ENCODE data around the gene GRK7. TPM values are rescaled to one million over a fixed set of nuclear protein-coding genes. Genes with fewer than 3 reads are reported as not detected.
"Not testable (repeated sequence)": the region's sequence is repeated elsewhere in the genome, so short reads cannot be mapped to it uniquely, and the experiment has no call there.

The GRK7 gene
- total and polyA plus RNA-seq, 8 donors = 0.05 to 0.37 (median 0.29) TPM; not detected in 5

GRCh38 chr3:141802316-141803077 is 39.3 kb downstream of the GRK7 start:
- no peak for DNase-seq
- no peak overlapping the region for H3K4me3 ChIP-seq
- no peaks in the 10 kb centered on the region for H3K9me3 ChIP-seq
- no peaks in the 10 kb centered on the region for H3K36me3 ChIP-seq
- TF ChIP-seq POLR2AphosphoS5 (IDR thresholded peaks at IDR 0.05) (no peak), POLR2A (IDR thresholded peaks at IDR 0.05) (no peak), EP300 (IDR thresholded peaks at IDR 0.05) (no peak), CTCF (IDR thresholded peaks at IDR 0.05) (no peak)
- H3K4me1 ChIP-seq = peaks cover 7 to 16% (median 12%) of the 10 kb centered on the region in 4 donors
- H3K27ac ChIP-seq = no peak overlapping the region
- H3K27me3 ChIP-seq = no peaks in the 10 kb centered on the region
- intact Hi-C loops (cut with DNase I; ENCODE audit: low total_unique reads) = no loop called here
- WGBS, 5 donors = 72 to 92% (median 87%) methylated on average over 6 of the region's 6 CpGs

- H3K4me3 ChIP-seq; H3K4me1 ChIP-seq; H3K27me3 ChIP-seq; intact Hi-C loops (cut with DNase I; ENCODE audit: low total_unique reads); H3K27ac ChIP-seq; H3K9me3 ChIP-seq; DNase-seq; H3K36me3 ChIP-seq: not testable (repeated sequence)
- 80 to 86% (median 86%) methylated on average over 6 of the region's 6 CpGs for WGBS, 5 donors
Observed at GRCh38 chr3:141803538-141803937, 40.3 kb downstream of the GRK7 start.

- intact Hi-C loops (cut with DNase I; ENCODE audit: low total_unique reads) = no loop called here
- no peaks in the 10 kb centered on the region for H3K36me3 ChIP-seq
- H3K27ac ChIP-seq = no peak overlapping the region
- H3K9me3 ChIP-seq = no peaks in the 10 kb centered on the region
- 91 to 98% (median 96%) methylated on average over 2 of the region's 2 CpGs for WGBS, 5 donors
- TF ChIP-seq POLR2AphosphoS5 (IDR thresholded peaks at IDR 0.05) (no peak), EP300 (IDR thresholded peaks at IDR 0.05) (no peak)
- H3K27me3 ChIP-seq = no peaks in the 10 kb centered on the region
- no peak overlapping the region for H3K4me3 ChIP-seq
- no peak for DNase-seq
- H3K4me1 ChIP-seq = no peaks in the 10 kb centered on the region
Observed at GRCh38 chr3:141804447-141804777, 41.2 kb downstream of the GRK7 start.

GRCh38 chr3:141804778-141805639 is 41.8 kb downstream of the GRK7 start:
- Histone ChIP-seq H3K27ac (no peak overlapping the region), H3K4me3 (no peak overlapping the region), H3K9me3 (no peaks in the 10 kb centered on the region), H3K36me3 (no peaks in the 10 kb centered on the region), H3K4me1 (no peaks in the 10 kb centered on the region), H3K27me3 (no peaks in the 10 kb centered on the region)
- WGBS, 5 donors = 90 to 93% (median 91%) methylated on average over 18 of the region's 18 CpGs
- DNase-seq = no peak
- TF ChIP-seq CTCF (IDR thresholded peaks at IDR 0.05) (no peak), POLR2A (IDR thresholded peaks at IDR 0.05) (no peak), EP300 (IDR thresholded peaks at IDR 0.05) (no peak), POLR2AphosphoS5 (IDR thresholded peaks at IDR 0.05) (no peak)
- intact Hi-C loops (cut with DNase I; ENCODE audit: low total_unique reads) = no loop called here

GRCh38 chr3:141807277-141808033 is 44.2 kb downstream of the GRK7 start:
- H3K4me1 ChIP-seq = no peaks in the 10 kb centered on the region
- intact Hi-C loops (cut with DNase I; ENCODE audit: low total_unique reads) = no loop called here
- no peaks in the 10 kb centered on the region for H3K27me3 ChIP-seq
- WGBS, 5 donors = 57 to 69% (median 64%) methylated on average over 7 of the region's 7 CpGs
- H3K4me3 ChIP-seq = no peak overlapping the region
- H3K36me3 ChIP-seq = no peaks in the 10 kb centered on the region
- no peaks in the 10 kb centered on the region for H3K9me3 ChIP-seq
- DNase-seq = no peak
- H3K27ac ChIP-seq = no peak overlapping the region
- TF ChIP-seq POLR2A (IDR thresholded peaks at IDR 0.05) (no peak), POLR2AphosphoS5 (IDR thresholded peaks at IDR 0.05) (no peak), CTCF (IDR thresholded peaks at IDR 0.05) (no peak), EP300 (IDR thresholded peaks at IDR 0.05) (no peak)

Measured in stomach (tissue), 9 donors.